Fibroblast of the aortic adventitia (primary cell): Measurements from ENCODE around the gene RPS19BP1. TPM values are rescaled to one million over a fixed set of nuclear protein-coding genes. Genes with fewer than 3 reads are reported as not detected.

Experiments used
- DNase-seq: peaks from one replicate; pipeline ENCODE4 v3.0.0-alpha.2; 2010; ENCODE audit warnings: low read depth
- H3K4me3 ChIP-seq: 2 replicates; pipeline ENCODE4 v1.5.1; 2011; ENCODE audit warnings: low read depth, mild to moderate bottlenecking, control low read depth, low read length, moderate library complexity
- total RNA-seq: library from RNA; depleted of rRNA; stranded (reverse); fragments of >200 nt; gene quantifications from 2 replicates; pipeline ENCODE4 v1.2.3, GENCODE V29; 2012; ENCODE audit warnings: low replicate concordance
- TF ChIP-seq, protein P1 (sequence below): IDR thresholded peaks from 2 replicates; pipeline ENCODE4 v1.5.1; 2011; ENCODE audit warnings: mild to moderate bottlenecking, low read length, control low read depth, inconsistent platforms; ENCODE audit not compliant: insufficient read depth

RPS19BP1 gene, protein sequence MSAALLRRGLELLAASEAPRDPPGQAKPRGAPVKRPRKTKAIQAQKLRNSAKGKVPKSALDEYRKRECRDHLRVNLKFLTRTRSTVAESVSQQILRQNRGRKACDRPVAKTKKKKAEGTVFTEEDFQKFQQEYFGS
- 39.6 and 108 TPM in 2 replicates for total RNA-seq

- TF ChIP-seq, protein P1, sequence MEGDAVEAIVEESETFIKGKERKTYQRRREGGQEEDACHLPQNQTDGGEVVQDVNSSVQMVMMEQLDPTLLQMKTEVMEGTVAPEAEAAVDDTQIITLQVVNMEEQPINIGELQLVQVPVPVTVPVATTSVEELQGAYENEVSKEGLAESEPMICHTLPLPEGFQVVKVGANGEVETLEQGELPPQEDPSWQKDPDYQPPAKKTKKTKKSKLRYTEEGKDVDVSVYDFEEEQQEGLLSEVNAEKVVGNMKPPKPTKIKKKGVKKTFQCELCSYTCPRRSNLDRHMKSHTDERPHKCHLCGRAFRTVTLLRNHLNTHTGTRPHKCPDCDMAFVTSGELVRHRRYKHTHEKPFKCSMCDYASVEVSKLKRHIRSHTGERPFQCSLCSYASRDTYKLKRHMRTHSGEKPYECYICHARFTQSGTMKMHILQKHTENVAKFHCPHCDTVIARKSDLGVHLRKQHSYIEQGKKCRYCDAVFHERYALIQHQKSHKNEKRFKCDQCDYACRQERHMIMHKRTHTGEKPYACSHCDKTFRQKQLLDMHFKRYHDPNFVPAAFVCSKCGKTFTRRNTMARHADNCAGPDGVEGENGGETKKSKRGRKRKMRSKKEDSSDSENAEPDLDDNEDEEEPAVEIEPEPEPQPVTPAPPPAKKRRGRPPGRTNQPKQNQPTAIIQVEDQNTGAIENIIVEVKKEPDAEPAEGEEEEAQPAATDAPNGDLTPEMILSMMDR = no peak
- peak within 1 kb of the TSS; percentile 96 for H3K4me3 ChIP-seq
- peak; percentile 99 for DNase-seq
Measured at GRCh38 chr22:39532215-39533073, at the start of gene RPS19BP1. RPS19BP1 (minus strand) TSS chr22:39532748; CDS start chr22:39532738, 10 bp downstream.

- TF ChIP-seq, protein P1 = no peak
- no peak for DNase-seq
- no peak overlapping the region for H3K4me3 ChIP-seq
Measured at GRCh38 chr22:39581303-39581702, 48.8 kb upstream of the RPS19BP1 start.

GRCh38 chr22:39580795-39581194, 48.2 kb upstream of the RPS19BP1 start:
- H3K4me3 ChIP-seq = no peak overlapping the region
- no peak for DNase-seq
- TF ChIP-seq, protein P1 = no peak

DNA sequence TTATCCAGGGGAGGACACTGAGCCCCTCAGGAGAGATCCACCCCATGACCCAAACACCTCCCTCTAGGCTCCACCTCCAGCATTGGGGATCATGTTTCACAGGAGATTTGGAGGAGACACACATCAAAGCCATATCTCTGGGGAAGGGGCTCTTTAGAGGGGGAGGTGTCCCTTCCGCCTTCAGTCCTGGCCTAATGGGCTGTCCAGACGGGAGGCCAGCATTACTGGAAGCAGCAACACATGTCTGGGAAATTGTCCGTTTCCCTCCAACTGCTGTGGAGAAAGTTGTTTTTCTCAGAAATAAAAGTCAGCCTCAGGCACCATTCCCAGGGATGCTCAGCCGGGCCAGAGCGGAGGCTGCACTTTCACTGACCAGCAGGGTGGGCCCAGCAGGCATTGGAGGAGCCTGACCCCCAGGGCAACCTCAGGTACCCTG, 47.5 kb upstream of the RPS19BP1 start:
- no peak overlapping the region for H3K4me3 ChIP-seq
- TF ChIP-seq, protein P1 = no peak
- no peak for DNase-seq

GRCh38 chr22:39577900-39578299, 45.4 kb upstream of the RPS19BP1 start:
- TF ChIP-seq, protein P1 = no peak
- DNase-seq = no peak
- H3K4me3 ChIP-seq = no peak overlapping the region

- TF ChIP-seq, protein P1 = no peak
- DNase-seq = no peak
- no peak overlapping the region for H3K4me3 ChIP-seq
Measured at GRCh38 chr22:39577366-39577765, 44.8 kb upstream of the RPS19BP1 start.
